GM23248 (cell line): ENCODE data around the gene CRACR2A. TPM values are rescaled to one million over a fixed set of nuclear protein-coding genes. Genes with fewer than 3 reads are reported as not detected.

Experiments used
- DNase-seq: peaks from one replicate; pipeline ENCODE4 v3.0.0-alpha.2; 2015
- H2AFZ ChIP-seq: fragments of 200-600 bp; sonication (generic); 2 replicates; pipeline ENCODE4 v1.6.1; 2016; ENCODE audit warnings: antibody characterized with exemption
- H3F3A ChIP-seq: fragments of 200-600 bp; sonication (generic); 2 replicates; pipeline ENCODE4 v1.6.1; 2016; ENCODE audit warnings: mild to moderate bottlenecking, antibody characterized with exemption, mixed run types; ENCODE audit not compliant: insufficient read depth
- H3K27ac ChIP-seq: fragments of 200-600 bp; sonication (generic); 2 replicates; pipeline ENCODE4 v1.5.1; 2016; ENCODE audit warnings: mild to moderate bottlenecking
- H3K27me3 ChIP-seq: fragments of 200-600 bp; sonication (generic); replicated peaks from 2 replicates; pipeline ENCODE4 v1.6.1; 2016; ENCODE audit warnings: mild to moderate bottlenecking; ENCODE audit not compliant: insufficient read depth
- H3K36me3 ChIP-seq: fragments of 200-600 bp; sonication (generic); 2 replicates; pipeline ENCODE4 v1.6.1; 2016; ENCODE audit warnings: low read depth, mild to moderate bottlenecking
- H3K4me1 ChIP-seq: fragments of 200-600 bp; sonication (generic); 2 replicates; pipeline ENCODE4 v1.6.1; 2016; ENCODE audit warnings: mild to moderate bottlenecking; ENCODE audit not compliant: insufficient read depth
- H3K4me2 ChIP-seq: fragments of 200-600 bp; sonication (generic); one replicate; pipeline ENCODE4 v1.6.1; 2016; ENCODE audit warnings: mild to moderate bottlenecking; ENCODE audit not compliant: unreplicated experiment
- H3K4me3 ChIP-seq: fragments of 200-600 bp; sonication (generic); 2 replicates; pipeline ENCODE4 v1.5.1; 2016; ENCODE audit warnings: mild to moderate bottlenecking
- H3K79me2 ChIP-seq: fragments of 200-600 bp; sonication (generic); 2 replicates; pipeline ENCODE4 v1.6.1; 2016; ENCODE audit warnings: mild to moderate bottlenecking; ENCODE audit not compliant: insufficient read depth
- H3K9ac ChIP-seq: fragments of 200-600 bp; sonication (generic); 2 replicates; pipeline ENCODE4 v1.6.1; 2016; ENCODE audit warnings: mild to moderate bottlenecking
- H3K9me2 ChIP-seq: fragments of 200-600 bp; sonication (generic); 2 replicates; pipeline ENCODE4 v1.6.1; 2016; ENCODE audit warnings: mixed run types, mild to moderate bottlenecking, moderate library complexity; ENCODE audit not compliant: insufficient read depth
- H3K9me3 ChIP-seq: fragments of 200-600 bp; sonication (generic); one replicate; pipeline ENCODE4 v1.6.1; 2017; ENCODE audit warnings: low read depth
- H4K20me1 ChIP-seq: fragments of 200-600 bp; sonication (generic); 2 replicates; pipeline ENCODE4 v1.6.0; 2016; ENCODE audit not compliant: insufficient read depth
- EZH2 ChIP-seq: fragments of 200-600 bp; sonication (generic); IDR thresholded peaks from 2 replicates; pipeline ENCODE4 v1.6.1; 2018; ENCODE audit warnings: antibody characterized with exemption, mild to moderate bottlenecking; ENCODE audit not compliant: insufficient read depth, poor library complexity, severe bottlenecking
- EZH2phosphoT487 ChIP-seq: fragments of 200-600 bp; sonication (generic); IDR thresholded peaks from 2 replicates; pipeline ENCODE4 v1.6.1; 2018; ENCODE audit warnings: antibody characterized with exemption, moderate library complexity, mild to moderate bottlenecking, low read depth; ENCODE audit not compliant: insufficient read depth
- WGBS, 2 experiments: methylation state at CpG; one replicate each; pipeline ENCODE4 v1.1.6; 2015 to 2017; ENCODE audit warnings: low lambda C conversion rate in 2 of 2, low coverage in 1 of 2; ENCODE audit errors: missing lambda C conversion rate in 2 of 2; 5-methylcytosine and 5-hydroxymethylcytosine counted together
- in situ Hi-C: fragments of 300-500 bp; cut with MboI; formaldehyde crosslinking; loops from 2 replicates; pipeline ENCODE4 v1.15.0; 2020
- polyA plus RNA-seq: library from polyadenylated mRNA; unstranded; fragments of >200 nt; fragmentation: Nextera tagmentation; extraction: Ambion mirVana; gene quantifications from 2 replicates; pipeline ENCODE4 v1.2.1, GENCODE V29; 2016
- total RNA-seq: library from RNA; depleted of rRNA; stranded (reverse); fragments of >200 nt; shearing (Covaris generic); gene quantifications from 2 replicates; pipeline ENCODE4 v1.2.3, GENCODE V29; 2014

The CRACR2A gene
- total and polyA plus RNA-seq, 2 experiments from 2014 or later = 1.9 to 2.5 TPM

GRCh38 chr12:3713947-3714346 lies 39.0 kb downstream of the CRACR2A start:
- no peaks in the 10 kb centered on the region for H4K20me1 ChIP-seq
- WGBS, 2 experiments = 92 to 95% methylated on average over 2 of the region's 2 CpGs
- no peak overlapping the region for H3K27ac ChIP-seq
- TF ChIP-seq EZH2phosphoT487 (no peak), EZH2 (no peak)
- no peaks in the 10 kb centered on the region for H3F3A ChIP-seq
- H3K9me2 ChIP-seq = no peaks in the 10 kb centered on the region
- no peaks in the 10 kb centered on the region for H3K36me3 ChIP-seq
- in situ Hi-C loops = no loop called here
- no peaks in the 10 kb centered on the region for H3K27me3 ChIP-seq
- H3K4me2 ChIP-seq = no peak overlapping the region
- H3K4me1 ChIP-seq = no peaks in the 10 kb centered on the region
- H3K4me3 ChIP-seq = no peak overlapping the region
- H3K9me3 ChIP-seq = no peaks in the 10 kb centered on the region
- H2AFZ ChIP-seq = no peak overlapping the region
- no peak overlapping the region for H3K9ac ChIP-seq
- DNase-seq = no peak
- H3K79me2 ChIP-seq = no peaks in the 10 kb centered on the region

GRCh38 chr12:3713483-3713882 lies 39.4 kb downstream of the CRACR2A start:
- no peaks in the 10 kb centered on the region for H4K20me1 ChIP-seq
- WGBS, 2 experiments = 44 to 57% methylated on average over 4 of the region's 4 CpGs
- H3F3A ChIP-seq = no peaks in the 10 kb centered on the region
- no peaks in the 10 kb centered on the region for H3K4me1 ChIP-seq
- in situ Hi-C loops = no loop called here
- no peak overlapping the region for H2AFZ ChIP-seq
- DNase-seq = no peak
- H3K79me2 ChIP-seq = no peaks in the 10 kb centered on the region
- H3K36me3 ChIP-seq = no peaks in the 10 kb centered on the region
- no peaks in the 10 kb centered on the region for H3K9me3 ChIP-seq
- no peaks in the 10 kb centered on the region for H3K27me3 ChIP-seq
- no peaks in the 10 kb centered on the region for H3K9me2 ChIP-seq
- H3K27ac ChIP-seq = no peak overlapping the region
- no peak overlapping the region for H3K4me2 ChIP-seq
- no peak overlapping the region for H3K9ac ChIP-seq
- TF ChIP-seq EZH2 = no peak
- no peak for TF ChIP-seq EZH2phosphoT487
- H3K4me3 ChIP-seq = no peak overlapping the region

- 71 to 78% methylated on average over 3 of the region's 3 CpGs for WGBS, 2 experiments
Measured at GRCh38 chr12:3712209-3712992, 40.5 kb downstream of the CRACR2A start.

GRCh38 chr12:3705354-3705675 lies 47.6 kb downstream of the CRACR2A start:
- 68 to 79% methylated on average over 4 of the region's 4 CpGs for WGBS, 2 experiments
- Histone ChIP-seq H3K4me1 (peaks cover 7% of the 10 kb centered on the region; the same call in 1 of the 2 replicates), H3K27ac (no peak overlapping the region), H3F3A (no peaks in the 10 kb centered on the region), H2AFZ (peak overlapping the region; percentile 87), H3K9ac (no peak overlapping the region), H3K79me2 (no peaks in the 10 kb centered on the region), H3K27me3 (no peaks in the 10 kb centered on the region), H3K9me2 (no peaks in the 10 kb centered on the region), H3K36me3 (no peaks in the 10 kb centered on the region), H4K20me1 (no peaks in the 10 kb centered on the region), H3K4me2 (peak overlapping the region; percentile 67), H3K9me3 (no peaks in the 10 kb centered on the region), H3K4me3 (no peak overlapping the region)
- DNase-seq = no peak
- TF ChIP-seq EZH2 = no peak
- TF ChIP-seq EZH2phosphoT487 = no peak
- in situ Hi-C loops = no loop called here

More at GRCh38 chr12:3712209-3712992, 40.5 kb downstream of the CRACR2A start:
- H3K36me3 ChIP-seq = no peaks in the 10 kb centered on the region
- H3K4me2 ChIP-seq = no peak overlapping the region
- H3K27ac ChIP-seq = no peak overlapping the region
- H3K4me3 ChIP-seq = no peak overlapping the region
- H2AFZ ChIP-seq = no peak overlapping the region
- no peaks in the 10 kb centered on the region for H3K9me3 ChIP-seq
- H3F3A ChIP-seq = no peaks in the 10 kb centered on the region
- in situ Hi-C loops = no loop called here
- H3K9me2 ChIP-seq = no peaks in the 10 kb centered on the region
- no peaks in the 10 kb centered on the region for H4K20me1 ChIP-seq
- no peaks in the 10 kb centered on the region for H3K27me3 ChIP-seq
- H3K9ac ChIP-seq = no peak overlapping the region
- no peaks in the 10 kb centered on the region for H3K79me2 ChIP-seq
- no peak for TF ChIP-seq EZH2phosphoT487
- TF ChIP-seq EZH2 = no peak
- no peak for DNase-seq
- no peaks in the 10 kb centered on the region for H3K4me1 ChIP-seq
